Right lobe of liver (tissue), 6 donors: ENCODE measurements around the gene CDH1. TPM values are rescaled to one million over a fixed set of nuclear protein-coding genes. Genes with fewer than 3 reads are reported as not detected.

Source experiments
- ATAC-seq, 4 donors: fragments of 200-7000 bp; cut with Tn5 transposase; one replicate each; pipeline ENCODE4 v1.9.1; 2020; ENCODE audit warnings: mild to moderate bottlenecking in 4 of 4, moderate library complexity in 4 of 4
- DNase-seq, 3 donors: peaks; one replicate each; pipeline ENCODE4 v3.0.0-alpha.2; 2020
- H3K27ac ChIP-seq, 3 donors: fragments of 200-600 bp; one replicate each; pipeline ENCODE4 v1.8.0; 2022
- H3K27me3 ChIP-seq, 2 donors: fragments of 200-600 bp; one replicate each; pipeline ENCODE4 v1.8.0; 2022
- H3K36me3 ChIP-seq, 4 donors: fragments of 200-600 bp; sonication (generic) in 1 of 4; one replicate each; pipeline versions ENCODE4 v1.5.1 to v1.8.0; 2017 to 2022; ENCODE audit warnings: control low read depth in 1 of 4
- H3K4me1 ChIP-seq, 4 donors: fragments of 200-600 bp; sonication (generic) in 1 of 4; one replicate each; pipeline versions ENCODE4 v1.5.1 to v1.8.0; 2017 to 2022; ENCODE audit warnings: control low read depth in 1 of 4
- H3K4me3 ChIP-seq, 3 donors: fragments of 200-600 bp; one replicate each; pipeline ENCODE4 v1.8.0; 2022
- H3K9me3 ChIP-seq, 4 donors: fragments of 200-600 bp; sonication (generic) in 1 of 4; one replicate each; pipeline versions ENCODE4 v1.5.1 to v1.8.0; 2017 to 2022; ENCODE audit warnings: control low read depth in 1 of 4
- POLR2A ChIP-seq: fragments of 450-650 bp; IDR thresholded peaks from one replicate; pipeline ENCODE4 v1.6.1; 2017; ENCODE audit warnings: antibody characterized with exemption, mild to moderate bottlenecking
- WGBS: methylation state at CpG from one replicate; pipeline ENCODE4 v1.1.6; 2018; ENCODE audit warnings: low coverage, low lambda C conversion rate; ENCODE audit not compliant: insufficient coverage; ENCODE audit errors: missing lambda C conversion rate; 5-methylcytosine and 5-hydroxymethylcytosine counted together
- intact Hi-C, 2 donors: fragments of 100-400 bp; cut with DNase I; formaldehyde crosslinking; loops; one replicate each; pipeline versions ENCODE4 v1.11.2 to v1.14.1; 2022
- total RNA-seq, 6 experiments: library from RNA; depleted of rRNA in 2 of 6; stranded (reverse); fragments of >200 nt in 2 of 6; fragmentation: NEBNext Ultra II Directional in 3 of 6; extraction: Animal tissue kit (Norgen Biotek cat#: 25700) in 3 of 6; gene quantifications; one replicate each; pipeline versions ENCODE4 v1.1.0 to v1.2.4, GENCODE V29; 2016 to 2023
- TF ChIP-seq, protein P1 (sequence below), 4 donors: fragments of 200-600 bp in 3 of 4; fragments of 450-650 bp in 1 of 4; IDR thresholded peaks; one replicate each; pipeline versions ENCODE4 v1.5.1 to v1.8.0; 2016 to 2022; ENCODE audit warnings: antibody characterized with exemption in 4 of 4, mild to moderate bottlenecking in 2 of 4
- donor health status: DM: no; HTN: yes; CAD: no.
- donor health status: DM: no; HTN: no; CAD: no.
- donor health status: DM: no; HTN: no; CAD: no.
- donor health status: DM: no; HTN: yes; CAD: no.
- donor health status: DM: no; HTN: yes; CAD: no.

CDH1 gene
- total RNA-seq, 6 experiments from 2014 or later = 54.3 to 130 (median 76.5) TPM

DNA sequence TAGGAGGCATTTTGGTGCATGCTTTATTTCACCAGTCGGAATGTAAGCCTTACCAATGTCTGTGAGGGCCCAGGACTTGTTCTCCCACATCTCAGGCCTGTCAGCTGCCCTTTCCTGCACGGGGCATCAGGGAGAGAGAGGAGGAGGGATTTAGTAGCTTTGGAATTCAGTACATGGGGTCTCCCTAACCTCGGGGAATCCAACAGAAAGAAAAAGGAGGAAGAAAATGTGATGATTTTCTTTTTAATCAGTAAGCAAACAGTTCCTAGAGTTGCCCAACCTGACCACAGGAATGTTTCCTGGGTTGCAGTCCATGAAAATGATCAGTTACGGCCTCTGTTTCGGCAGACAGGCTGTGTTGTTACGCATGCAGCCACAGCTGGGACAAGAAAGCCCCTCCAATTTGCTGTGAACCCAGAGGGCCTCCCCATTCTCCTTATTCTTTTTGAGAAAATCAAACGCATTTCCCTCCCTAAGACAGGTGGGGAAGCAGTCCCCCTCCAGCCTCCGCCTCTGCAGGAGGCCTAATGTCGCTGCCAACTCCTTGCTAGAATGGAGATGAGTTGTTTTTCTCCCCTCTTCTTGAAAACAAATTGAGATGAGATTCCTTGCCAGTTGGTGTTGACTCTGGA is 53.2 kb downstream of the CDH1 start:
- intact Hi-C loops = no loop called here
- 38% methylated on average over 9 of the region's 9 CpGs for WGBS

GRCh38 chr16:68790944-68791343 is 53.9 kb downstream of the CDH1 start:
- no peaks in the 10 kb centered on the region for H3K9me3 ChIP-seq
- H3K27ac ChIP-seq = peak overlapping the region; percentile 66 to 99 (median 97)
- 57% methylated on average over 2 of the region's 4 CpGs for WGBS
- DNase-seq = no peak
- intact Hi-C loops = no loop called here
- H3K4me3 ChIP-seq = no peak overlapping the region
- no peaks in the 10 kb centered on the region for H3K36me3 ChIP-seq
- TF ChIP-seq, protein P1, sequence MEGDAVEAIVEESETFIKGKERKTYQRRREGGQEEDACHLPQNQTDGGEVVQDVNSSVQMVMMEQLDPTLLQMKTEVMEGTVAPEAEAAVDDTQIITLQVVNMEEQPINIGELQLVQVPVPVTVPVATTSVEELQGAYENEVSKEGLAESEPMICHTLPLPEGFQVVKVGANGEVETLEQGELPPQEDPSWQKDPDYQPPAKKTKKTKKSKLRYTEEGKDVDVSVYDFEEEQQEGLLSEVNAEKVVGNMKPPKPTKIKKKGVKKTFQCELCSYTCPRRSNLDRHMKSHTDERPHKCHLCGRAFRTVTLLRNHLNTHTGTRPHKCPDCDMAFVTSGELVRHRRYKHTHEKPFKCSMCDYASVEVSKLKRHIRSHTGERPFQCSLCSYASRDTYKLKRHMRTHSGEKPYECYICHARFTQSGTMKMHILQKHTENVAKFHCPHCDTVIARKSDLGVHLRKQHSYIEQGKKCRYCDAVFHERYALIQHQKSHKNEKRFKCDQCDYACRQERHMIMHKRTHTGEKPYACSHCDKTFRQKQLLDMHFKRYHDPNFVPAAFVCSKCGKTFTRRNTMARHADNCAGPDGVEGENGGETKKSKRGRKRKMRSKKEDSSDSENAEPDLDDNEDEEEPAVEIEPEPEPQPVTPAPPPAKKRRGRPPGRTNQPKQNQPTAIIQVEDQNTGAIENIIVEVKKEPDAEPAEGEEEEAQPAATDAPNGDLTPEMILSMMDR (IDR thresholded peaks at IDR 0.05) = no peak
- TF ChIP-seq POLR2A = no peak
- peaks cover 0 to 59% (median 29%) of the 10 kb centered on the region in 4 donors for H3K4me1 ChIP-seq
- H3K27me3 ChIP-seq = no peaks in the 10 kb centered on the region
- ATAC-seq = no peak

More for the DNA sequence above, 53.2 kb downstream of the CDH1 start:
- TF ChIP-seq POLR2A = peak; percentile 58
- TF ChIP-seq, protein P1 (IDR thresholded peaks at IDR 0.05) = no peak
- Histone ChIP-seq H3K9me3 (no peaks in the 10 kb centered on the region), H3K4me1 (peaks cover 0 to 66% (median 30%) of the 10 kb centered on the region in 4 donors), H3K4me3 (no peak overlapping the region), H3K27ac (peak overlapping the region; percentile 66 to 99 (median 97)), H3K27me3 (no peaks in the 10 kb centered on the region), H3K36me3 (no peaks in the 10 kb centered on the region)
- DNase-seq (peak in 2 of 3 donors; percentile 36 to 60), ATAC-seq (peak; percentile 24 to 48 (median 32))

GRCh38 chr16:68792465-68793324 is 55.6 kb downstream of the CDH1 start:
- peaks cover 0 to 44% (median 23%) of the 10 kb centered on the region in 4 donors for H3K4me1 ChIP-seq
- peak overlapping the region in 1 of 3 donors; percentile 5 for H3K4me3 ChIP-seq
- peak; percentile 53 for TF ChIP-seq POLR2A
- TF ChIP-seq, protein P1 (IDR thresholded peaks at IDR 0.05) = no peak
- peak; percentile 71 to 82 (median 76) for ATAC-seq
- H3K27ac ChIP-seq = peak overlapping the region; percentile 91 to 99 (median 97)
- no peaks in the 10 kb centered on the region for H3K27me3 ChIP-seq
- WGBS = 19% methylated on average over 13 of the region's 20 CpGs
- no peaks in the 10 kb centered on the region for H3K36me3 ChIP-seq
- peak; percentile 65 to 91 (median 82) for DNase-seq
- H3K9me3 ChIP-seq = no peaks in the 10 kb centered on the region
- intact Hi-C loops = no loop called here

GRCh38 chr16:68793401-68793857 is 56.3 kb downstream of the CDH1 start:
- DNase-seq (no peak), ATAC-seq (peak; percentile 1 to 5 (median 2))
- H3K27ac ChIP-seq = peak overlapping the region; percentile 91 to 99 (median 97)
- H3K27me3 ChIP-seq = no peaks in the 10 kb centered on the region
- no peaks in the 10 kb centered on the region for H3K36me3 ChIP-seq
- TF ChIP-seq POLR2A = no peak
- TF ChIP-seq, protein P1 (IDR thresholded peaks at IDR 0.05) = no peak
- no peaks in the 10 kb centered on the region for H3K9me3 ChIP-seq
- intact Hi-C loops = no loop called here
- peak overlapping the region in 1 of 3 donors; percentile 12 for H3K4me3 ChIP-seq
- 34% methylated on average over 3 of the region's 8 CpGs for WGBS
- H3K4me1 ChIP-seq = peaks cover 0 to 44% (median 23%) of the 10 kb centered on the region in 4 donors
